Measurements from ENCODE around the gene SLC2A13.
"Not testable (repeated sequence)": the region's sequence is repeated elsewhere in the genome, so short reads cannot be mapped to it uniquely, and the experiment has no call there.

SLC2A13 gene

GRCh38 chr12:39868328-39868725 lies 237.6 kb downstream of the SLC2A13 start:
- no peak for DNase-seq (ENCODE audit: low spot score)

- no peak for DNase-seq (ENCODE audit: low spot score)
These were observed 238.1 kb downstream of the SLC2A13 start for GRCh38 chr12:39867631-39868327.

- DNase-seq (ENCODE audit: low spot score), result no peak
These were observed 239.7 kb downstream of the SLC2A13 start for GRCh38 chr12:39866135-39866534.

GRCh38 chr12:39860695-39861094 lies 245.2 kb downstream of the SLC2A13 start:
- no peak for DNase-seq (ENCODE audit: low spot score)

GRCh38 chr12:39853003-39853402 lies 252.9 kb downstream of the SLC2A13 start:
- DNase-seq (ENCODE audit: low spot score), result no peak

- DNase-seq (ENCODE audit: low spot score), result no peak
These were observed 253.5 kb downstream of the SLC2A13 start for GRCh38 chr12:39852346-39852745.

- DNase-seq (ENCODE audit: low spot score), result not testable (repeated sequence)
These were observed 257.7 kb downstream of the SLC2A13 start for GRCh38 chr12:39848218-39848617.

- no peak for DNase-seq (ENCODE audit: low spot score)
These were observed 258.8 kb downstream of the SLC2A13 start for GRCh38 chr12:39846971-39847650.

- DNase-seq (ENCODE audit: low spot score), result no peak
These were observed 259.6 kb downstream of the SLC2A13 start for GRCh38 chr12:39846304-39846703.

- DNase-seq (ENCODE audit: low spot score), result no peak
These were observed 265.5 kb downstream of the SLC2A13 start for GRCh38 chr12:39840422-39840821.

- no peak for DNase-seq (ENCODE audit: low spot score)
These were observed 266.8 kb downstream of the SLC2A13 start for GRCh38 chr12:39839072-39839471.

GRCh38 chr12:39835517-39836489 lies 270.1 kb downstream of the SLC2A13 start:
- no peak for DNase-seq (ENCODE audit: low spot score)

GRCh38 chr12:39831587-39832315 lies 274.1 kb downstream of the SLC2A13 start:
- DNase-seq (ENCODE audit: low spot score), result no peak

GRCh38 chr12:39830852-39831520 lies 274.9 kb downstream of the SLC2A13 start:
- DNase-seq (ENCODE audit: low spot score), result no peak

GRCh38 chr12:39830171-39830570 lies 275.7 kb downstream of the SLC2A13 start:
- DNase-seq (ENCODE audit: low spot score), result no peak

- no peak for DNase-seq (ENCODE audit: low spot score)
These were observed 281.2 kb downstream of the SLC2A13 start for GRCh38 chr12:39824505-39825212.

- DNase-seq (ENCODE audit: low spot score), result no peak
These were observed 289.2 kb downstream of the SLC2A13 start for GRCh38 chr12:39816671-39817185.

- no peak for DNase-seq (ENCODE audit: low spot score)
These were observed 290.1 kb downstream of the SLC2A13 start for GRCh38 chr12:39815746-39816145.

GRCh38 chr12:39814626-39815025 lies 291.3 kb downstream of the SLC2A13 start:
- no peak for DNase-seq (ENCODE audit: low spot score)

GRCh38 chr12:39813776-39814175 lies 292.1 kb downstream of the SLC2A13 start:
- no peak for DNase-seq (ENCODE audit: low spot score)
